MCF 10A (cell line): ENCODE results near the gene NOL6. TPM values are rescaled to one million over a fixed set of nuclear protein-coding genes. Genes with fewer than 3 reads are reported as not detected.

Experiments
- BruUV-seq: library from RNA; stranded (reverse); fragments of 400-500 nt; replicated peaks from 2 replicates; lab custom pipeline; 2021; lab: Mats Ljungman, UMichigan
- CTCF ChIA-PET: fragments of 300-600 bp; sonication (Branson Sonifier 250); formaldehyde crosslinking; extraction: SDS; loops from one replicate; lab custom pipeline; 2021; ENCODE audit warnings: antibody characterized with exemption, inconsistent platforms; lab: Yijun Ruan, JAX
- POLR2A ChIA-PET: fragments of 300-600, 350-650 bp; sonication (Branson Sonifier 250); formaldehyde crosslinking; extraction: SDS; loops from one replicate; lab custom pipeline; 2020; ENCODE audit warnings: antibody characterized with exemption, inconsistent platforms; lab: Yijun Ruan, JAX
- DNase-seq: peaks from one replicate; pipeline ENCODE4 v3.0.0-alpha.2; 2018; ENCODE audit not compliant: unreplicated experiment
- H3K27ac Mint-ChIP-seq: one replicate; pipeline ENCODE4 v1.8.0; 2022; ENCODE audit warnings: mild to moderate bottlenecking, low read depth, mixed read lengths; ENCODE audit not compliant: unreplicated experiment
- H3K27me3 Mint-ChIP-seq: one replicate; pipeline ENCODE4 v1.8.0; 2022; ENCODE audit warnings: mixed read lengths; ENCODE audit not compliant: insufficient read depth, unreplicated experiment
- H3K36me3 Mint-ChIP-seq: one replicate; pipeline ENCODE4 v1.8.0; 2022; ENCODE audit warnings: mild to moderate bottlenecking, moderate library complexity, mixed read lengths; ENCODE audit not compliant: insufficient read depth, unreplicated experiment
- H3K4me1 Mint-ChIP-seq: one replicate; pipeline ENCODE4 v1.8.0; 2022; ENCODE audit warnings: mixed read lengths; ENCODE audit not compliant: insufficient read depth, unreplicated experiment
- H3K4me3 Mint-ChIP-seq: one replicate; pipeline ENCODE4 v1.8.0; 2022; ENCODE audit warnings: mild to moderate bottlenecking, moderate library complexity, mixed read lengths; ENCODE audit not compliant: unreplicated experiment
- H3K9me3 Mint-ChIP-seq: one replicate; pipeline ENCODE4 v1.8.0; 2022; ENCODE audit warnings: mixed read lengths; ENCODE audit not compliant: unreplicated experiment
- CTCF ChIP-seq: fragments of 200-600 bp; IDR thresholded peaks from one replicate; pipeline ENCODE4 v1.8.0; 2022; ENCODE audit warnings: antibody characterized with exemption, mild to moderate bottlenecking; ENCODE audit not compliant: unreplicated experiment
- intact Hi-C: fragments of 100-400 bp; cut with micrococcal nuclease; formaldehyde crosslinking; loops from 2 replicates; pipeline ENCODE4 v1.14.1; 2022
- total RNA-seq: library from RNA; stranded (reverse); gene quantifications from 2 replicates; pipeline ENCODE4 v1.2.3, GENCODE V29; 2022

NOL6 gene
- total RNA-seq, 1 experiment from 2014 or later, result 48.6 TPM

GRCh38 chr9:33437205-33437604 is 36.5 kb downstream of the NOL6 start:
- POLR2A ChIA-PET, result interaction anchor here (0.7 to 1.2 kb wide), 3 partner anchors 22 to 205 kb away, joined by 3 to 5 read pairs (median 3); partner anchors contain the start of gene NOL6
- peaks cover 27% of the 10 kb centered on the region for H3K4me1 Mint-ChIP-seq
- no peak overlapping the region for H3K27ac Mint-ChIP-seq
- no peaks in the 10 kb centered on the region for H3K36me3 Mint-ChIP-seq
- no peaks in the 10 kb centered on the region for H3K27me3 Mint-ChIP-seq
- no TSS peak for BruUV-seq
- no peak overlapping the region for H3K4me3 Mint-ChIP-seq
- CTCF ChIA-PET, result interaction anchor here (0.6 to 2.4 kb wide), 9 partner anchors 11 to 187 kb away, joined by 3 to 12 read pairs (median 3); no protein-coding TSS in a partner anchor
- intact Hi-C loops, result no loop called here
- no peak for DNase-seq
- no peaks in the 10 kb centered on the region for H3K9me3 Mint-ChIP-seq
- no peak for TF ChIP-seq CTCF

- ChIA-PET CTCF (interaction anchor here (2.4 kb wide), 1 partner anchor 17 kb away, joined by 12 read pairs; no protein-coding TSS in a partner anchor), POLR2A (interaction anchor here (1.2 kb wide), 1 partner anchor 21 kb away, joined by 5 read pairs; no protein-coding TSS in a partner anchor)
- no peak for TF ChIP-seq CTCF
- Mint-ChIP-seq H3K4me1 (peaks cover 30% of the 10 kb centered on the region), H3K9me3 (no peaks in the 10 kb centered on the region), H3K36me3 (no peaks in the 10 kb centered on the region), H3K27me3 (no peaks in the 10 kb centered on the region), H3K27ac (no peak overlapping the region), H3K4me3 (no peak overlapping the region)
- intact Hi-C loops, result no loop called here
- no TSS peak for BruUV-seq
- DNase-seq, result no peak
Measured at GRCh38 chr9:33436445-33436844, 37.3 kb downstream of the NOL6 start.

- Mint-ChIP-seq H3K27ac (no peak overlapping the region), H3K4me3 (no peak overlapping the region), H3K9me3 (no peaks in the 10 kb centered on the region), H3K27me3 (no peaks in the 10 kb centered on the region), H3K4me1 (peaks cover 35% of the 10 kb centered on the region), H3K36me3 (no peaks in the 10 kb centered on the region)
- CTCF ChIA-PET, result interaction anchor here (0.6 to 1.2 kb wide), 5 partner anchors 12 to 433 kb away, joined by 3 to 5 read pairs (median 3); no protein-coding TSS in a partner anchor
- no TSS peak for BruUV-seq
- intact Hi-C loops, result no loop called here
- DNase-seq, result no peak
- TF ChIP-seq CTCF, result no peak
- POLR2A ChIA-PET, result interaction anchor here (0.6 kb wide), 1 partner anchor 86 kb away, joined by 3 read pairs; no protein-coding TSS in a partner anchor
Measured at GRCh38 chr9:33435821-33436277, 37.9 kb downstream of the NOL6 start.

- DNase-seq, result no peak
- no peaks in the 10 kb centered on the region for H3K9me3 Mint-ChIP-seq
- intact Hi-C loops, result no loop called here
- CTCF ChIA-PET, result interaction anchor here (0.5 to 0.7 kb wide), 2 partner anchors 705 to 859 kb away, joined by 3 to 4 read pairs; no protein-coding TSS in a partner anchor
- peaks cover 36% of the 10 kb centered on the region for H3K4me1 Mint-ChIP-seq
- H3K4me3 Mint-ChIP-seq, result no peak overlapping the region
- no peaks in the 10 kb centered on the region for H3K36me3 Mint-ChIP-seq
- H3K27me3 Mint-ChIP-seq, result no peaks in the 10 kb centered on the region
- H3K27ac Mint-ChIP-seq, result no peak overlapping the region
- POLR2A ChIA-PET, result no interaction called here
- no peak for TF ChIP-seq CTCF
- BruUV-seq, result no TSS peak
Measured at GRCh38 chr9:33434317-33435105, 39.2 kb downstream of the NOL6 start.
